Amniotic epithelial cell (primary cell): ENCODE measurements around the gene ITPKC.
"Not testable (repeated sequence)": the region's sequence is repeated elsewhere in the genome, so short reads cannot be mapped to it uniquely, and the experiment has no call there.

ENCODE experiments used
- DNase-seq: peaks from one replicate; pipeline ENCODE4 v3.0.0-alpha.2; 2010; ENCODE audit warnings: low read depth

Gene ITPKC

DNA sequence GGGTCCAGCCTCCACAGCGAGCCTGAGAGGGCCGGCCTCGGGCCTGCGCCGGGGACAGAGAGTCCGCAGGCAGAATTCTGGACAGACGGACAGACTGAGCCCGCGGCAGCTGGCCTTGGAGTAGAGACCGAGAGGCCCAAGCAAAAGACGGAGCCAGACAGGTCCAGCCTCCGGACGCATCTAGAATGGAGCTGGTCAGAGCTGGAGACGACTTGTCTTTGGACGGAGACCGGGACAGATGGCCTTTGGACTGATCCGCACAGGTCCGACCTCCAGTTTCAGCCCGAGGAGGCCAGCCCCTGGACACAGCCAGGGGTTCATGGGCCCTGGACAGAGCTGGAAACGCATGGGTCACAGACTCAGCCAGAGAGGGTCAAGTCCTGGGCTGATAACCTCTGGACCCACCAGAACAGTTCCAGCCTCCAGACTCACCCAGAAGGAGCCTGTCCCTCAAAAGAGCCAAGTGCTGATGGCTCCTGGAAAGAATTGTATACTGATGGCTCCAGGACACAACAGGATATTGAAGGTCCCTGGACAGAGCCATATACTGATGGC is 490 bp downstream of the ITPKC start:
- DNase-seq, result peak; percentile 52

DNA sequence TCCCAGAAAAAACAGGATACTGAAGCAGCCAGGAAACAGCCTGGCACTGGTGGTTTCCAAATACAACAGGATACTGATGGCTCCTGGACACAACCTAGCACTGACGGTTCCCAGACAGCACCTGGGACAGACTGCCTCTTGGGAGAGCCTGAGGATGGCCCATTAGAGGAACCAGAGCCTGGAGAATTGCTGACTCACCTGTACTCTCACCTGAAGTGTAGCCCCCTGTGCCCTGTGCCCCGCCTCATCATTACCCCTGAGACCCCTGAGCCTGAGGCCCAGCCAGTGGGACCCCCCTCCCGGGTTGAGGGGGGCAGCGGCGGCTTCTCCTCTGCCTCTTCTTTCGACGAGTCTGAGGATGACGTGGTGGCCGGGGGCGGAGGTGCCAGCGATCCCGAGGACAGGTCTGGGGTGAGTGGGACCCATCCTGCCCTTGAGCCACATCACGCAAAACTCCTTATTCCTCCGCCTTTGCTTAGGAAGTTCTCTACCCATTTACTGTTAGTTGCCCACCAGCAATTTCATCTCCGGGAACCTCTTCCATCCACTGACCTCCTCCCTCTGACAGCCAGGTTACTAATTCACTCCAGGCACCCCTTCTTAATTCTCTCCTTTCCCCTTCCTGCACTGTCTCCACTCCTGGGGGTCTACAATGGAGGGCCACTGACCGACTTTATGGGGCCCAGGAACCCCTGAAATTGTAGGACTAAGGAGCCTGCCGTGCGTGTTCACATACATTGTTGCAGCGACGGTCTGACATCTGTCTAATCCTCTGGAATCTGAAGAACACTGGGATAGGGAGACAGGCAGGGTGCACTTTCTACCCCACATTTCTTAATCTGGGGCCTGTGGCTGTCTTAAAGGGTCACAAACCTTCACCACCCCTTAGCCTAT is 1.2 kb downstream of the ITPKC start:
- peak; percentile 23 for DNase-seq

DNA sequence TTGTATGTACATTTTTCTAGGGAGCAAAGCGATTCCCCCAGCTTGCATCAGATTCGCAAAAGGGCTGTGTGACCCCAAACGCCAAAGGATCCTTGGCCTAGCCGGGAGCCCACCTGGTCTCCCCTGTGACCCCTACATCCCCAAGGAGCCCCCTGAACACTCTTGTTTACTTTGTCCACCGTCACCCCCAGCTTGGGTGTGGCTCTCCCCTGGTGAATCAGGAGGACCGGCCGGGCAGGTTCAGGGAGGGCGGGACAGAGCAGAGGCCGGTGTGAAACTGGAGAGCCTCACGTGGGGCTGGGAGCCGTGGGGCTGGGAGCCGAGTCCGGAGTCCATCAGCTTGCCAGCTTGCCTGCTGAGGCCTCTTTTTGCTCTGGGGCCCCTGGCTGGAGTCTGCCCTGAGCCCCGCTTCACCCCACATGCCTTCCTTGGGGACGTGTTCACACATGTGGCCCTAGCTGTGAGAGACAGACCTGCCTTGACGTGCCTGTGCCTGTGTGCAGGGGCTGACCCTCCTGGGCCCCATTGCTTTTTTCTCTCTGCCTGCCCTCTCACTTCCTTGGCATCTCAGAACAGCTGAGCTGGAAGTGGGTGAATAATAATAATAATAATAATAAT is 2.0 kb downstream of the ITPKC start:
- DNase-seq, result peak; percentile 52

GRCh38 chr19:40719414-40719894 is 2.5 kb downstream of the ITPKC start:
- peak; percentile 52 for DNase-seq

GRCh38 chr19:40721140-40721486 is 4.2 kb downstream of the ITPKC start:
- DNase-seq, result no peak

DNA sequence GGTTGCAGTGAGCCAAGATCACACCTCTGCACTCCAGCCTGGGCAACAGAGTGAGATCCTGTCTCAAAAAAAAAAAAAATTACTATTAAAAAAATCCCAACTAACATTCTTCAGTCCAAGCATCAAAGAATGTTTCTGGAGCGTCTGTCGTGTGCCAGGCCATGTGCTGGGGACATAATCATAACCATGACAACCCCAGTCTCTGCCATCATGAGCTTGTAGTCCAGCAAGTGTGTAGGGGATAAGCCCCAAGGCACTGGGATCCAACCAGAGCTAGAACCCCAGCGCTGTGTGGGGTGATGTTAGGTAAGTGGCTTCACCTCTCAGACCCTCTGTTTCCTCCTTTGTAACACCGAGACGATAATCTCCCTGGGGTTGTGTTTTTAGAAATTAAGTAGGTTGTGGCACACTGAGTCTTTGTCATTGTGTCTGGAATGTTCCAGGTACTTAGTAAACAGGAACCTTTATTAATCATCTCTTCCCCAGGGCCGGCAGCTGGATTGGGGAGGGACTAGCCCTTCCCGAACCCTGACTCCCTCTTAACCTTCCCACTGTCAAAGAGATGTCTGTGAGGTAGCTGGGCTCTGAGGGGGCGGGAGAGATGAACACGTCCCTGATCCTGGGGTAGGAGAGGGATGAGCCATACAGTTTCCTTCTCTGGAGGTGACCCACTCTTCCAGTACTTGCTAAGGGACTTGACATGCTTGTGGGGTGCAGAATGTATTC is 5.2 kb downstream of the ITPKC start:
- peak; percentile 84 for DNase-seq

GRCh38 chr19:40723661-40724254 is 6.8 kb downstream of the ITPKC start:
- DNase-seq, result no peak

DNA sequence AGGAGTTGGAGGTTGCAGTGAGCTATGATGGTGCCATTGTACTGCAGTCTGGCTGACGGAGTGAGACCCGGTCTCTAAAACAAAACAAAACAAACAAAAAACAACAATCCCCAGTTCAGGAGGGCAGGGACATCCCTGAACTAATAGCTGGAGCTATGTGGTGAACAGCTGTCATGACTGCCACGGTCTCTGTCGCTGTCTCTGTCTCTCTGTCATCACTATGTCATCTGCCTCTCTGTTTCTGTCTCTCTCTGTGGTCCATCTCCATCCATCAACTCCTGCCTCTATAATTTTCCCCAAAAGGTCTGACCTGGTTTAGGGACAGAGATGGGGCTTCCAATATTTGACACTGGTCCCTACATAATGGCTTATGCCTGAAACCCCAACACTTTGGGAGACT is 7.4 kb downstream of the ITPKC start:
- DNase-seq, result no peak

GRCh38 chr19:40724855-40725254 is 7.9 kb downstream of the ITPKC start:
- DNase-seq, result no peak

GRCh38 chr19:40726279-40726678 is 9.4 kb downstream of the ITPKC start:
- DNase-seq, result peak; percentile 53

- not testable (repeated sequence) for DNase-seq
Measured at GRCh38 chr19:40730065-40730464, 13.2 kb downstream of the ITPKC start.

GRCh38 chr19:40732304-40732703 is 15.4 kb downstream of the ITPKC start:
- DNase-seq, result not testable (repeated sequence)

- DNase-seq, result no peak
Measured at GRCh38 chr19:40733149-40733548, 16.2 kb downstream of the ITPKC start.

DNA sequence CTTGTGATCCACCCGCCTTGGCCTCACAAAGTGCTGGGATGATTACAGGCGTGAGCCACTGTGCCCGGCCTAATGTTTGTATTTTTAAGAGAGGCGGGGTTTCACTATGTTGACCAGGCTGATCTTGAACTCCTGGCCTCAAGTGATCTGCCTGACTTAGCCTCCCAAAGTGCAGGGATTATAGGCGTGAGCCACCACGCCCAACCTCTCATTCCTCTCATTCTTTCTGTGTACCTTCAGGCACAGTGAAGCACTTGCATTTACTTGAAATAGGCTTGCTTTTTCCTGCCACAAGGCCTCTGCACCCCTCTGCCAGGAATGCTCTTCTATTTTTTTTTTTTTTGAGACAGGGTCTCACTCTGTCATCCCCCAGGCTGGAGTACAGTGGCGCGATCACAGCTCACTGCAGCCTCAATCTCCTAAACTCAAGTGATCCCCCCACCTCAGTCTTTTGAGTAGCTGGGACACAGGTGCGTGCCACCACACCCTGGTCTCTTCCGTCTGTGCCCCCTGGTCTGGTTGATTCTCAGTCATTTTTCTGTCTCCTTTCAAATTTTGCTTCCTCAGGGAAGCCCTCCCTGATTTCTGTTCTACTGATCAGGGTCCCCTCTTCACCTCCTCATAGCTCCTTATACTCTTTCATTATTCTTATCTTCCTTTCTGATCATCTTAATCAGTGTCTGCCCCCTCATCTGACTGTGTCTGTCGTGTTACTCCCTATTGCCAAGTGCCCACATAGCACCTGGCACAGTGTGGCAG is 18.3 kb downstream of the ITPKC start:
- DNase-seq, result no peak

DNA sequence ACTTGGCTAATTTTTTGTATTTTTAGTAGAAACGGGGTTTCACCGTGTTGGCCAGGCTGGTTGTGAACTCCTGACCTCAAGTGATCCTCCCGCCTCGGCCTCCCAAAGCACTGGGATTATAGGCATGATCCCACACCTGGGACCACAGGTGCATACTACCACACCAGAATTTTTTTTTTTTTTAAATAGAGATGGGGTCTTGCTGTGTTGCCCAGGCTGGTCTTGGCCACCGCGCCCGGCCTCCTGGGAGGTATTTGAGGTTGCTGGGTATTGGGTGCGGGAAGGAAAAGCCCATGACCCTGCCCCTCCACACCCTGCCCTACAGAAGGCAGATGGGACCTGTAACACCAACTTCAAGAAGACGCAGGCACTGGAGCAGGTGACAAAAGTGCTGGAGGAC is 19.7 kb downstream of the ITPKC start:
- no peak for DNase-seq

DNA sequence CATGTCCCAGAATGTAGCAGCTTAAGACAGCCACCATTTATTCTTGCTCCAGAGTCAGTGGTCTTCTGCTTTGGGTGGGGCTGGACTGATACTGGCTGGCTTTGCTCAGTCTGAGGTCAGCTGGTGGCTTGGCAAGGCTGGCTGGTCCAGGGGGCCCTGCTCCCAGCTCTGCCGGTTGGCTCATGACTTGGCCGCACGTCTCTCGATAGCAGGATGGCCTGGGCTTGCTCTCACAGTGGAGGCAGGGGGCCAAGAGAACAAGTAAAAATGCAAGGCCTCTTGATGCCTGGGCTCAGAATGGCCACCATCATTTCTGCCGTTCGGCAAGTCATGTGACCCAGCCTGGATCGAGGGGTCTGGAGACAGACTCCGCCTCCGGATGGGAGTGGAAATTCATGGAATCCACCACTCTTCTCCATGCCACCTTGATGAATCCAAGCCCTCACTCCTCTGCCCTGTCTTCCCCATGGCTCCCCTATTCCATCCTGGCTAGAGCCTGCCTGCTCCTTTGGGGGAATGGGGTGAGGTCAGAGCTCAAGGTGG is 20.3 kb downstream of the ITPKC start:
- DNase-seq, result no peak

DNA sequence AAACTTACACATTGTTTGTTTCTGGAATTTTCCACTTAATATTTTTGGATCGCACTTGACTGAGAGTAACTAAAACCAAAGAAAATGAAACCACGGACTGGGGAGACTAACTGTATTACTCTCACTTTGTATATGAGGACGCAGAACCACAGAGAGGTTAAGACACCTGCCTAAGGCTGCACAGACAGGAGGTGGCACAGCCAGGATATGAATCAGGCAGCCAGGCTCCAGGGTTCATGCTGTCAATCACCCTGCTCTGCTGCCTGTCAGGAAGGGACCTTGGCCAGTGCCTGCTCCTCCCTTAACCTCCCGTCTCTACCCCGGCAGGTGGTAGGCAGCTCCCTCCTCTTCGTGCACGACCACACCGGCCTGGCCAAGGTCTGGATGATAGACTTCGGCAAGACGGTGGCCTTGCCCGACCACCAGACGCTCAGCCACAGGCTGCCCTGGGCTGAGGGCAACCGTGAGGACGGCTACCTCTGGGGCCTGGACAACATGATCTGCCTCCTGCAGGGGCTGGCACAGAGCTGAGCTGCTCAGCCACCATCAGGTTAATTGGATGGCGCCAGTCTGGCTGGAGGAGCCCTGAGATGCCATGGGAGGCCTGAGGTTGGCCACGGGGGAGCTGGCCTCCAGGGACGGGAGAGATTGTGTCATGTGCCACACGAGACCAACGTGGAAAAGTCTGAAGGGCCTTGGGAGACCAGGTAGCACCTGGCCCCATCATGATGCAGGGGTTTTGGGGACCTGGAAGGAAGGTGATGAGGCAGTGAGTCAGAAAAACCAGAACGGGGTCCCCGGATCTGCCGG is 22.3 kb downstream of the ITPKC start:
- no peak for DNase-seq

- no peak for DNase-seq
Measured at GRCh38 chr19:40739871-40740703, 23.2 kb downstream of the ITPKC start.

- DNase-seq, result no peak
Measured at GRCh38 chr19:40740747-40741146, 23.8 kb downstream of the ITPKC start.
